ENCODE data around the gene CNOT2.
A peak's percentile ranks its signal among the peaks of the same experiment; 100 is the strongest.

The CNOT2 gene, protein sequence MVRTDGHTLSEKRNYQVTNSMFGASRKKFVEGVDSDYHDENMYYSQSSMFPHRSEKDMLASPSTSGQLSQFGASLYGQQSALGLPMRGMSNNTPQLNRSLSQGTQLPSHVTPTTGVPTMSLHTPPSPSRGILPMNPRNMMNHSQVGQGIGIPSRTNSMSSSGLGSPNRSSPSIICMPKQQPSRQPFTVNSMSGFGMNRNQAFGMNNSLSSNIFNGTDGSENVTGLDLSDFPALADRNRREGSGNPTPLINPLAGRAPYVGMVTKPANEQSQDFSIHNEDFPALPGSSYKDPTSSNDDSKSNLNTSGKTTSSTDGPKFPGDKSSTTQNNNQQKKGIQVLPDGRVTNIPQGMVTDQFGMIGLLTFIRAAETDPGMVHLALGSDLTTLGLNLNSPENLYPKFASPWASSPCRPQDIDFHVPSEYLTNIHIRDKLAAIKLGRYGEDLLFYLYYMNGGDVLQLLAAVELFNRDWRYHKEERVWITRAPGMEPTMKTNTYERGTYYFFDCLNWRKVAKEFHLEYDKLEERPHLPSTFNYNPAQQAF

GRCh38 chr12:70242695-70243509, at the start of gene CNOT2:
TSS of gene CNOT2 (plus strand) at chr12:70243433. CDS start at chr12:70278227, 34,794 bp downstream.
- DNase-seq (ENCODE audit: low spot score): peak; percentile 45

DNA sequence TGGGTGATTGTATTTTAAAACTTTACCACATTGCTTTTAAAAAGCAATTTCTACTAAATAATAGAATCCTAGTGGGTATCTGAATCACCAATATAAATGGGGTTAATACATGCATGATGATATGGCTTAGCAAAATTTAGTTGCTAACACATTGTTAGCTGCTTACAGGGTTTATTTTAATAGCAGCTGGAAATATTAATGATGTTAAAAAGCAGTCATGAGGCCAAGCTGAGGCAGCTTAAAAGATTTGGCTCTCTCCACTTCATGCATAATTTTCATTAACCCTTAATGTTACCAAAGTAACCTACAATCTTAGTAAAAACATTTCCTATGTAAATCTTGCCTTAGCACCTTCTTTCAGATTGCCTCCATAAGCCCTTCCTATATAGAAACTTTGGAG, 49.2 kb upstream of the CNOT2 start:
- no peak for DNase-seq (ENCODE audit: low spot score)

DNA sequence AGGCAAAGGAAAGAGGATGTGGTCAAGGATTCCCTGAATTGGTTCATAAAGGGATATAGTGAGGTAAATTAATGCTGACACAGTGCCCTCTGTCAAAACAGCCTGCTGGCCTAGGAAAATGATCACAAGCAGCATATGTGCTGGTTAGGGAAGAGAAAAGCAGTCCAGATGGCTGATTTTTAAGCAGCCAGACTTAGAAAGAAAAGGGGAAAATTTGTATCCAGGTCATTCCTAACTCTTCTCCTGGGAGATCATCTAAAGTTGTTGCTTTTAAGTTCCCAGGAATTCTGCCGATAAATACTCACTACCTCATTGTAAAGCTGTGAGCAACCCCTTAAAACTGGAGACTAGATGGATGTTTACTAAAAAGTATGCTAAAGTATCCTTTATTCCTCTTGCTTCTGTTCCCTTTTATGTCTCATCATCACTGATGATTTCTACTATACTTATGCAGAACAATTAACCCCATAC, 46.4 kb upstream of the CNOT2 start:
- DNase-seq (ENCODE audit: low spot score): no peak

GRCh38 chr12:70197345-70197744, 45.9 kb upstream of the CNOT2 start:
- DNase-seq (ENCODE audit: low spot score): no peak

GRCh38 chr12:70213707-70214106, 29.5 kb upstream of the CNOT2 start:
- DNase-seq (ENCODE audit: low spot score): no peak

- DNase-seq (ENCODE audit: low spot score): no peak
These were observed 28.1 kb upstream of the CNOT2 start for GRCh38 chr12:70214972-70215617.

DNA sequence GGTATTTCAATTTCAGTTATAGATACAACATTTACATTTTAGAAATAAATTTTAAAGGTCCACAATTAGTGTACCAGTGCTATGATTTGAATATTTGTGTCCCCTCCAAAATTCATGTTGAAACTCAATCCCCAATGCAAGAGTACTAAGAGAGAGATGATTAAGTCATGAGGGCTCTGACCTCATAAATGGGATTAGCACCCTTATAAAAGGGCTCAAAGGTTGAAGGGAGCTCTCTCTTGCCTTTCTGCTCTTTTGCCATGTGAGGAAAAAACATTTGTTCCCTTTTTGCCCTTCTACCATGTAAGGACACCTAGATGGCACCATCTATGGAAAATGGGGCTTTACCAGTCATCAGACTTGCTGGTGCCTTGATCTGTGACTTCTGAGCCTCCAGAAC, 25.8 kb upstream of the CNOT2 start:
- DNase-seq (ENCODE audit: low spot score): no peak

GRCh38 chr12:70221626-70222025, 21.6 kb upstream of the CNOT2 start:
- no peak for DNase-seq (ENCODE audit: low spot score)

DNA sequence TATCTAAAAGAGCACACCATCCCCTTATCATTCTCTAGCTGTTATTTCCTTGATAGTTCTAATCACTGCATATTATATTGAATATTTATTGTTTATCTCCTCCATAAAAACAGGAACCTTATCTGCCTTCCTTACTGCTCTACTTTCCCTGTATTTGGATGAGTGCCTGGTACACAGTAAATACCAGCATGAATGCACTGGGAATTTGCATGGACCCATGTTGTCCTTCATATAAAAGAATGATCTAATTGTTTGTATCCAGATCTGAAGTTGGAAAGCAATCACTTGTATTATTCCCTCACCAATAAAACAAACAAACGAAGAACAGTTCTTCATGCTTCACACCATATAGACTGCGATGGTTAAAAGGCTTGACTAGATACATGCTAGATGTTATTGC, 15.3 kb upstream of the CNOT2 start:
- DNase-seq (ENCODE audit: low spot score): peak; percentile 14

- no peak for DNase-seq (ENCODE audit: low spot score)
These were observed 12.2 kb upstream of the CNOT2 start for GRCh38 chr12:70230934-70231606.

GRCh38 chr12:70236990-70237389, 6.2 kb upstream of the CNOT2 start:
- DNase-seq (ENCODE audit: low spot score): no peak

DNA sequence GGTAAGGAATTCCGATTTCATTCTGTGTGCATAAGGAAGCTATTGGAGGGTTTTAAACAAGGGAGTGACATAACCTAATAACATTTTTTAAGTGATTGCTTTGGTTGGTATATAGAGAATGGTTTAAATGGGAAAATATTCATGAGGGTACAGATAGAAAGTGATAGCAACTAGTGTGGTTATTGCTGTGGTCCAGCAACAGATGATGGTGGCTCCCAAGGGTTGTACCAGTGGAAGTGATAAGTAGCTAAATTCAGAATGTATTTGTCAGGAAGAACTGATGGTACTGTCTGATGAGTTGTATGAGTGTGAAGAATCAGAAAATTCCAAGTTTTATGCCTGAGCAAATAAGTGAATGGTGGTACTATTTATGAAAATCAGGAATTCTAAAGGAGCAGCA, 2.6 kb upstream of the CNOT2 start:
- DNase-seq (ENCODE audit: low spot score): no peak

DNA sequence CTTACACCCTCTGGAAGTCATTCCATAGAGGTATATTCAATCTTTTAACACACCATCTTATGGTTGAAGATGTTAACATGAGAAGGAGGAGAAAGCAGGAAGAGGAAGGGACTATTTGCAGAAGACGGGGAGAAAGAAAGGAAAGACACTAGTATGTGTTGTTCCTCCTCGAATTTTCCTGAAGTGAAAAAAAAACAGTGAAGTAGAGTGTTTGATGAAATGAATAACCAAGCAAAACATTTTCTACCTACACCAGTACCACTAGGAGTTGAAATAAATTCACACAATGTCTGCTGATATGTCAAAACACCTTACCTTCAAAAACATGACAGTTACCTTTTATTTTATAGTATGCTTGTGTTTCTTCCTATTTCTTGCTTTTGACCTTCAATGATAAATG, 1.4 kb upstream of the CNOT2 start:
- no peak for DNase-seq (ENCODE audit: low spot score)

GRCh38 chr12:70243510-70244371, 508 bp downstream of the CNOT2 start:
- DNase-seq (ENCODE audit: low spot score): peak; percentile 35

DNA sequence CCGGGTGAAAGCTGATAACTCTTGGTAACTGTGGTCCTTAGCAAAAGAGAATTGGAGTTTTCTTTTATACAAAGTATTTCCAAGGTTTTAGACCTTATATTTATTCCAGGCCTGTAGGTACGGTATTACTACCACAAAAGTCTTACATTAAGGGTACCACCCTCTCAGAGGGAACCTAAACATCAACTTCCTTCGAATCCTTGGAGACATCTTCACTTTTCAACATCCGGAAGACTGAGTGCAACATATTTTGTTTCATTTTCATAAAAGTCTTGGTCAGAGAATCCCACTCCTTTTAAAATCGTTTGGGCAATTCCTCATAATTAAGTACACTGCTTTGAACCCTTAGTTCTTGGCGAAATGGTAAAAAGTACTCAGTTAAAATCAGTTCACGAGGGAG, 1.2 kb downstream of the CNOT2 start:
- no peak for DNase-seq (ENCODE audit: low spot score)

GRCh38 chr12:70245458-70245857, 2.2 kb downstream of the CNOT2 start:
- no peak for DNase-seq (ENCODE audit: low spot score)

- DNase-seq (ENCODE audit: low spot score): peak; percentile 11
These were observed 3.3 kb downstream of the CNOT2 start for GRCh38 chr12:70246580-70246979.

- no peak for DNase-seq (ENCODE audit: low spot score)
These were observed 4.5 kb downstream of the CNOT2 start for GRCh38 chr12:70247653-70248199.

DNA sequence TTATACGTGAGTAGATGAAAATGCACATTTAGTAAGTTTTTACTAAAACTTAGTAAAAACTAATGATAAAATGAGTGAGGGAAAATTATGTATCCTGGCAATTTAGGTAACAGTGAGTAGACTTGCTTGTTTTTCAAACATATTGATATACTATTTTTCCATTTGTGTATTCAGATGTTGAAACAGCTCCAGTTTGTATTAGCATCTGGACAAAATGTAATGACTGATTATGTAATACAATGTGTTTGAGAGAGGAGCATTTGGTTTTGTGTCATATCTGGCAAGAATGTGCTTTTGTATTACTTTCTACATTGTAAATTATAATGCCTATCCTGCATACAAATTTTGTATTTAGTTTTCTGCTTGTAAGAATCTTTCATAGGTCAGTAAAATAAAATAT, 5.6 kb downstream of the CNOT2 start:
- no peak for DNase-seq (ENCODE audit: low spot score)

DNA sequence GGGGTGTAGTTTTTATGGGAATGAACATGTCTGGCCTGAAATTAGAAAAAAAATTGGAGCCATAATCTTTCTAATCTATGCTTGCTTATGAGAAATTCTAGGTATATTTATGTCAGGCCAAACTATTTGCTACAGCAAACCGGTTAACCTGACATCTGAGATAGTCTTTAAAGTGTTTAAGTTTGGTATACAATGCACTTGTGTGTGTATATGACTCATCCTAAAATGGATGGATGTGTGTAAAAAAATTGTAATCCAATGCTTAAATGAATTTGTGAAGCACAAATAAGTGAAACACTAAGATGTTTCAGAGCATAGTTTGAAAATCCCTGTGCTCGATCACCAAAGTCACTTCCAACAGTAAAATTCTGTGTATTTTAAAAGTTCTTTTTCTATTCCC, 6.7 kb downstream of the CNOT2 start:
- DNase-seq (ENCODE audit: low spot score): no peak

GRCh38 chr12:70251226-70251625, 8.0 kb downstream of the CNOT2 start:
- no peak for DNase-seq (ENCODE audit: low spot score)
